Mesothelial cell of epicardium (in vitro differentiated cells): ENCODE measurements around the gene TUB. TPM values are rescaled to one million over a fixed set of nuclear protein-coding genes. Genes with fewer than 3 reads are reported as not detected.

Source experiments
- DNase-seq, 2 experiments: peaks; one replicate each; pipeline ENCODE4 v3.0.0; 2021; ENCODE audit warnings: low spot score in 2 of 2; ENCODE audit not compliant: unreplicated experiment in 2 of 2
- H3K27ac Mint-ChIP-seq: 2 replicates; pipeline ENCODE4 v1.8.0; 2021; ENCODE audit warnings: mixed read lengths
- H3K27me3 Mint-ChIP-seq: 2 replicates; pipeline ENCODE4 v1.8.0; 2021; ENCODE audit warnings: low read depth, mixed read lengths
- H3K36me3 Mint-ChIP-seq: 2 replicates; pipeline ENCODE4 v1.8.0; 2021; ENCODE audit warnings: mixed read lengths
- H3K4me1 Mint-ChIP-seq: 2 replicates; pipeline ENCODE4 v1.8.0; 2021; ENCODE audit warnings: mixed read lengths
- H3K4me3 Mint-ChIP-seq: 2 replicates; pipeline ENCODE4 v1.8.0; 2021; ENCODE audit warnings: mild to moderate bottlenecking, moderate library complexity, mixed read lengths
- H3K9me3 Mint-ChIP-seq: 2 replicates; pipeline ENCODE4 v1.8.0; 2021; ENCODE audit warnings: mixed read lengths
- total RNA-seq: library from RNA; stranded (reverse); gene quantifications from 3 replicates; pipeline ENCODE4 v1.2.1, GENCODE V29; 2021
- TF ChIP-seq, protein P1 (sequence below): fragments of 200-600 bp; sonication (generic); IDR thresholded peaks from one replicate; pipeline ENCODE4 v1.5.0; 2021; ENCODE audit warnings: antibody characterized with exemption; ENCODE audit not compliant: unreplicated experiment

TUB gene
- total RNA-seq, 1 donor from 2014 or later = 52.8 TPM

DNA sequence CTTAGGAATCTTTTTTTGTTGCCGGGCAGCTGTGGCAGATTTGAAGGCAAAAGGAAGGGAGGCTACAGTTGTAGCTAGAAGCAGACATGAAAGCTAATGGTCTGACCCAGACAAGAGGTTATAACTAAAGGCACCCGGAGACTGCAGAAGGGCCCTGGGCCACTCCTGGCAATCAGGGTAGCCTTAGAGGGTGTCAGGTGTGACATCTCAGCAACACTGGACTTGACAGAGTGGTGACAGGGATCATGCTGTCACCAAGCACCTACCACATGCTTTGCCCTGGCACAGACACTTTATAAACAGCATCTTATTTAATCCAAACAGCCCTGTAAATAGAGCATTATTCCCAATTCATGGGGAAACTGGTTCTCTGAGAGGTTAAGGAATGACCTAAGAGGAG lies 25.7 kb downstream of the TUB start:
- TF ChIP-seq, protein P1, sequence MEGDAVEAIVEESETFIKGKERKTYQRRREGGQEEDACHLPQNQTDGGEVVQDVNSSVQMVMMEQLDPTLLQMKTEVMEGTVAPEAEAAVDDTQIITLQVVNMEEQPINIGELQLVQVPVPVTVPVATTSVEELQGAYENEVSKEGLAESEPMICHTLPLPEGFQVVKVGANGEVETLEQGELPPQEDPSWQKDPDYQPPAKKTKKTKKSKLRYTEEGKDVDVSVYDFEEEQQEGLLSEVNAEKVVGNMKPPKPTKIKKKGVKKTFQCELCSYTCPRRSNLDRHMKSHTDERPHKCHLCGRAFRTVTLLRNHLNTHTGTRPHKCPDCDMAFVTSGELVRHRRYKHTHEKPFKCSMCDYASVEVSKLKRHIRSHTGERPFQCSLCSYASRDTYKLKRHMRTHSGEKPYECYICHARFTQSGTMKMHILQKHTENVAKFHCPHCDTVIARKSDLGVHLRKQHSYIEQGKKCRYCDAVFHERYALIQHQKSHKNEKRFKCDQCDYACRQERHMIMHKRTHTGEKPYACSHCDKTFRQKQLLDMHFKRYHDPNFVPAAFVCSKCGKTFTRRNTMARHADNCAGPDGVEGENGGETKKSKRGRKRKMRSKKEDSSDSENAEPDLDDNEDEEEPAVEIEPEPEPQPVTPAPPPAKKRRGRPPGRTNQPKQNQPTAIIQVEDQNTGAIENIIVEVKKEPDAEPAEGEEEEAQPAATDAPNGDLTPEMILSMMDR = no peak
- Mint-ChIP-seq H3K27me3 (no peaks in the 10 kb centered on the region), H3K27ac (no peak overlapping the region), H3K4me3 (no peak overlapping the region), H3K36me3 (peaks cover 12% of the 10 kb centered on the region), H3K9me3 (no peaks in the 10 kb centered on the region), H3K4me1 (no peaks in the 10 kb centered on the region)
- no peak for DNase-seq

DNA sequence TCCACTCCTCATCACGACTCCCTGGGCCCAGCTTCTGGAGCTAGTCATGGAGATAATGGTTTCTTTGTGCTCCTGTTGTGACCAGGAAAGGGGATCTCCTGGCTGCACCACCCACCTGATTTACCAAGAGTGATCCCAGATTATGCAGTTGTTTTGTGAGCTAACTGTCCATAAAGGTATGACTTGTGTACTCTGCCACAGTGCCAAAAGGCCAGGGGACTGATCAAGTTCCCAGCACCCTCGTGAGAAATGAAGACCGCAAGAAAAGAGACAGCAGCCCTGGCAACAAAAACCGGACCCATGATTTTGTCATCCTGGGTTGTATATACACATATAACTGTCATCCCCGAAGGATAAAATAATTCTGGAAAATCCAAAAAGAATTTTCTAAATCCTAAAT lies 26.6 kb downstream of the TUB start:
- Mint-ChIP-seq H3K4me3 (no peak overlapping the region), H3K36me3 (peaks cover 12% of the 10 kb centered on the region), H3K27ac (no peak overlapping the region), H3K9me3 (no peaks in the 10 kb centered on the region), H3K4me1 (no peaks in the 10 kb centered on the region), H3K27me3 (no peaks in the 10 kb centered on the region)
- TF ChIP-seq, protein P1 = no peak
- no peak for DNase-seq

DNA sequence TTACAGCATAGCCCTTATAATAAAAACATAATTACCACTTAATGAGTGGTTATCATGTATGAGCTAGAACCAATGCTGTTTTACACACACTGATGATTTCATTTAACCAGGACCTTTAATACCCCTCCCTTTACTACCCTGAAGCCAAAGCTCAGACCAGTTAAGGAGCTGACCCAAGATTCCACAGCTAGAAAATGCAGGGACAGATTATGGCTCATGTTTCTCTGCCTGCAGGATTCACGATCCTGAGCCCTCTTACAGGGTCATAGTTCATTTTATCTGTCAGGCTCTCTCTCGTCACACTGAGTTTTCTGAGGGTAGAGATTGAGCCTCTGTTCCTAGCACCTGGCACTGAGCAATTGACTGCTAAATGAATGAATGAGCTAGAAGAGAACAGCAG lies 27.4 kb downstream of the TUB start:
- H3K36me3 Mint-ChIP-seq = peaks cover 11% of the 10 kb centered on the region
- H3K27ac Mint-ChIP-seq = no peak overlapping the region
- no peak for DNase-seq
- no peaks in the 10 kb centered on the region for H3K4me1 Mint-ChIP-seq
- no peak overlapping the region for H3K4me3 Mint-ChIP-seq
- H3K27me3 Mint-ChIP-seq = no peaks in the 10 kb centered on the region
- H3K9me3 Mint-ChIP-seq = no peaks in the 10 kb centered on the region
- TF ChIP-seq, protein P1 = no peak

DNA sequence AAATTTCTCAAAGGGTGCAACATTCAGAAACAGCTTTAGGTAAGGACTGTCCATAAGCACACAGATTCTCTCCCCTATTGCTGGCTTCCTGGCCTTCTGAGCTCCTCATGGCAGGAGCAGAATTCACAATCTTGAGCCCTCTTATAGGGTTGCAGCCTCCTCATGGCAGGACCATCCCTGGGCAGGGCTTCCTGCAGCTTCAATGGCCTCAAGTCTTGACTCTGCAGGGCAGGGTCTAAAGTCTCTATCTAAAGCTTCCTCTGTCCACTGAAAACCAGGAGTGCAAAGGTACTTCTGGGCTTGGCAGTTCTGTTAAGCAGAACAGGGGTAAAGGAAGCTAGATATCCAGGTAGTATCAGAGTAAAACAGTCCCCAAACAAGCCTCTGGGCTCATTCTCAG lies 28.7 kb downstream of the TUB start:
- Mint-ChIP-seq H3K36me3 (peaks cover 11% of the 10 kb centered on the region), H3K27me3 (no peaks in the 10 kb centered on the region), H3K27ac (no peak overlapping the region), H3K4me1 (no peaks in the 10 kb centered on the region), H3K4me3 (no peak overlapping the region), H3K9me3 (peaks cover 9% of the 10 kb centered on the region)
- TF ChIP-seq, protein P1 = no peak
- no peak for DNase-seq

DNA sequence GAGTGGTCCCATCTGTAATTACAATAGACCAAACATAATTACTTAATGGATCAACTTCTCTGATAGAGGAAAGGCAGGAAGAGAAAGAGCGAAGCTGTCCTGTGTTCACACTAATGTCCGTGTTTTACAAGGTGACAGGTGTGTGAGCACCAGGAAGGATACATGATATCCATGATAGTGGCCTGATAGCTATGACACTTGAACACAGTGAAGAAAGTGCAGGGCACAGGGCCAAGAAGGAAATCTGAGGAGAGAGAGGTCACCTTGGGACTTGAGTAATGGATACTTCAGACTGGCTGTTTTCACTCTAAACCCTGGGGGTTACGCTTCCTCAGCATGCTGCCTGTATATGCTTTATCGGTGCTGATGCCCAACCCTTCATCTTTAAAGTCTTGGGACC lies 29.4 kb downstream of the TUB start:
- peaks cover 10% of the 10 kb centered on the region for H3K36me3 Mint-ChIP-seq
- no peaks in the 10 kb centered on the region for H3K27me3 Mint-ChIP-seq
- H3K27ac Mint-ChIP-seq = no peak overlapping the region
- H3K4me3 Mint-ChIP-seq = no peak overlapping the region
- no peaks in the 10 kb centered on the region for H3K4me1 Mint-ChIP-seq
- no peak for DNase-seq
- H3K9me3 Mint-ChIP-seq = peaks cover 14% of the 10 kb centered on the region
- TF ChIP-seq, protein P1 = no peak

DNA sequence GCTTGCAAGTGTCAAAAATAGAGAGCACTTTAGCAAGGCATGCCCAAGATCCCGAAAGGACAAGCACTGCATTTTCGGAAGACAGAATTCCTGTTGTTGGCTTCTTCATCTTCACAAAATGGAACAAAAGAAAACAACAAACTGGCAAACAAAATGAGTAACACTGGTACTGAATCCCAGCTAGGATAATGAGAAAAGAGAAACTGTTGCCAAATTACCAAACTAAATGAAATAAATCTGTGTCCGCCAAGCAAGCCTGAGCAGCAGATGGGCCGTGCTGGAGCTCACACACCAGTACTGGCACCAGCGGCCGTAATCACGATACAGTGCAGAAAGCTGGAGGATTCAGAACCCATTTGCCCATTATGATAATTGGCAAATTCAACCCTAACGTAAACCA lies 30.6 kb downstream of the TUB start:
- Mint-ChIP-seq H3K4me1 (no peaks in the 10 kb centered on the region), H3K4me3 (no peak overlapping the region), H3K9me3 (peaks cover 25% of the 10 kb centered on the region), H3K36me3 (peaks cover 8% of the 10 kb centered on the region), H3K27ac (no peak overlapping the region), H3K27me3 (no peaks in the 10 kb centered on the region)
- no peak for DNase-seq
- TF ChIP-seq, protein P1 = no peak
